GM23338 (cell line): ENCODE measurements around the gene OR52N2. TPM values are rescaled to one million over a fixed set of nuclear protein-coding genes. Genes with fewer than 3 reads are reported as not detected.

Source experiments
- ATAC-seq: fragments of 200-7000 bp; cut with Tn5 transposase; 3 replicates; pipeline ENCODE4 v1.9.1; 2020
- DNase-seq: peaks from one replicate; pipeline ENCODE4 v3.0.0-alpha.2; 2015; ENCODE audit warnings: low spot score
- H2AFZ ChIP-seq: fragments of 200-600 bp; sonication (generic); 2 replicates; pipeline ENCODE4 v1.8.0; 2016; ENCODE audit warnings: antibody characterized with exemption, mild to moderate bottlenecking, moderate library complexity
- H3F3A ChIP-seq: fragments of 200-600 bp; sonication (generic); replicated peaks from 2 replicates; pipeline ENCODE4 v1.8.0; 2017; ENCODE audit warnings: antibody characterized with exemption, mixed run types, low read depth
- H3K27ac ChIP-seq: fragments of 200-600 bp; sonication (generic); 2 replicates; pipeline ENCODE4 v1.6.1; 2016; ENCODE audit warnings: low read depth
- H3K27me3 ChIP-seq: fragments of 200-600 bp; sonication (generic); 2 replicates; pipeline ENCODE4 v1.8.0; 2016; ENCODE audit warnings: mild to moderate bottlenecking, mixed run types, moderate library complexity; ENCODE audit not compliant: insufficient read depth
- H3K36me3 ChIP-seq: fragments of 200-600 bp; sonication (generic); 2 replicates; pipeline ENCODE4 v1.8.0; 2016; ENCODE audit warnings: mild to moderate bottlenecking; ENCODE audit not compliant: insufficient read depth
- H3K4me1 ChIP-seq: fragments of 200-600 bp; sonication (generic); 2 replicates; pipeline ENCODE4 v1.8.0; 2016; ENCODE audit warnings: mild to moderate bottlenecking, moderate library complexity; ENCODE audit not compliant: insufficient read depth
- H3K4me2 ChIP-seq: fragments of 200-600 bp; sonication (generic); 2 replicates; pipeline ENCODE4 v1.7.1; 2017; ENCODE audit warnings: mixed run types
- H3K4me3 ChIP-seq: fragments of 200-600 bp; sonication (generic); 2 replicates; pipeline ENCODE4 v1.6.1; 2016; ENCODE audit warnings: mixed run types
- H3K79me2 ChIP-seq: fragments of 200-600 bp; sonication (generic); replicated peaks from 2 replicates; pipeline ENCODE4 v1.8.0; 2017; ENCODE audit warnings: mild to moderate bottlenecking; ENCODE audit not compliant: insufficient read depth
- H3K9me2 ChIP-seq: fragments of 200-600 bp; sonication (generic); 2 replicates; pipeline ENCODE4 v1.8.0; 2017; ENCODE audit not compliant: insufficient read depth
- H4K20me1 ChIP-seq: fragments of 200-600 bp; sonication (generic); replicated peaks from 2 replicates; pipeline ENCODE4 v1.8.0; 2017; ENCODE audit warnings: mild to moderate bottlenecking; ENCODE audit not compliant: insufficient read depth
- H3K27ac Mint-ChIP-seq: 2 replicates; pipeline ENCODE4 v1.8.0; 2020; ENCODE audit warnings: inconsistent platforms, mild to moderate bottlenecking, moderate library complexity, mixed read lengths
- H3K27me3 Mint-ChIP-seq: 3 replicates; pipeline ENCODE4 v1.8.0; 2022; ENCODE audit warnings: low read depth, mild to moderate bottlenecking, moderate library complexity, mixed read lengths, inconsistent platforms; ENCODE audit not compliant: insufficient read depth, poor library complexity
- H3K36me3 Mint-ChIP-seq: 3 replicates; pipeline ENCODE4 v1.8.0; 2021; ENCODE audit warnings: low read depth, mild to moderate bottlenecking, inconsistent platforms, moderate library complexity, mixed read lengths
- H3K4me1 Mint-ChIP-seq: 3 replicates; pipeline ENCODE4 v1.8.0; 2020; ENCODE audit warnings: mild to moderate bottlenecking, inconsistent platforms, mixed read lengths
- H3K4me3 Mint-ChIP-seq: 3 replicates; pipeline ENCODE4 v1.8.0; 2021; ENCODE audit warnings: moderate library complexity, mild to moderate bottlenecking, inconsistent platforms, mixed read lengths
- H3K9me3 Mint-ChIP-seq: 3 replicates; pipeline ENCODE4 v1.8.0; 2020; ENCODE audit warnings: moderate library complexity, mild to moderate bottlenecking, inconsistent platforms, mixed read lengths
- EZH2 ChIP-seq: fragments of 200-600 bp; sonication (generic); IDR thresholded peaks from one replicate; pipeline ENCODE4 v1.8.0; 2017; ENCODE audit warnings: antibody characterized with exemption, mild to moderate bottlenecking, low read depth; ENCODE audit not compliant: unreplicated experiment
- JUNB ChIP-seq: IDR thresholded peaks from one replicate; pipeline ENCODE4 v1.6.1; 2016; ENCODE audit warnings: antibody characterized with exemption; ENCODE audit not compliant: unreplicated experiment
- ZNF114 ChIP-seq: fragments of 250-450 bp; sonication (Bioruptor Pico); IDR thresholded peaks from 2 replicates; pipeline ENCODE4 v1.5.0; 2020; ENCODE audit warnings: mild to moderate bottlenecking, moderate library complexity
- polyA plus RNA-seq: library from polyadenylated mRNA; unstranded; fragments of >200 nt; fragmentation: Nextera tagmentation; extraction: Ambion mirVana; gene quantifications from 2 replicates; pipeline ENCODE4 v1.2.1, GENCODE V29; 2016
- total RNA-seq: library from RNA; depleted of rRNA; stranded (reverse); fragments of >200 nt; shearing (Covaris generic); gene quantifications from 2 replicates; pipeline ENCODE4 v1.2.3, GENCODE V29; 2014
- TF ChIP-seq, protein P1 (sequence below): fragments of 250-450 bp; sonication (Bioruptor Pico); IDR thresholded peaks from 2 replicates; pipeline ENCODE4 v1.5.0; 2020; ENCODE audit warnings: mild to moderate bottlenecking, moderate library complexity
- TF ChIP-seq, protein P2 (sequence below): IDR thresholded peaks from one replicate; pipeline ENCODE4 v1.6.1; 2018; ENCODE audit warnings: antibody characterized with exemption; ENCODE audit not compliant: unreplicated experiment

OR52N2 gene
- total and polyA plus RNA-seq, 2 experiments from 2014 or later, result 0.19 TPM; not detected in 1

DNA sequence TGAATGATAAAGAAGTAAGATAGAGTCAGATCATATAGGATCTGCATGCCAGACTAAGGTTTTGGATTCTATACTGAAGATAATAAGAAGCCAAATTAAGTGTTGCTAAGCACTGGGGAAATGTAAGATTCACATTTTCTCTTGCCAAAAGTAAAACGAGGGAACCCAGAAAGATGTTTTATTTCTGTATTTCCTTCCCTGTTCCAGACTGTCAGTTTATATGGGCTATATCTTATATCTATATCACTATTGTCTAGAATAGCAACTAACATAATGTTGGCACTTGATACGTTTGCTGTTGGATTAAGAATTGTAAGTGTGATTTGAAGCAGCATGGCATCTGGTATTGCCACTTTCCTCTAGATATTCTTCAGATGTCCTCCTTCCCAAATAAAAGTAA is 24.7 kb downstream of the OR52N2 start (continued):
- TF ChIP-seq, protein P1, sequence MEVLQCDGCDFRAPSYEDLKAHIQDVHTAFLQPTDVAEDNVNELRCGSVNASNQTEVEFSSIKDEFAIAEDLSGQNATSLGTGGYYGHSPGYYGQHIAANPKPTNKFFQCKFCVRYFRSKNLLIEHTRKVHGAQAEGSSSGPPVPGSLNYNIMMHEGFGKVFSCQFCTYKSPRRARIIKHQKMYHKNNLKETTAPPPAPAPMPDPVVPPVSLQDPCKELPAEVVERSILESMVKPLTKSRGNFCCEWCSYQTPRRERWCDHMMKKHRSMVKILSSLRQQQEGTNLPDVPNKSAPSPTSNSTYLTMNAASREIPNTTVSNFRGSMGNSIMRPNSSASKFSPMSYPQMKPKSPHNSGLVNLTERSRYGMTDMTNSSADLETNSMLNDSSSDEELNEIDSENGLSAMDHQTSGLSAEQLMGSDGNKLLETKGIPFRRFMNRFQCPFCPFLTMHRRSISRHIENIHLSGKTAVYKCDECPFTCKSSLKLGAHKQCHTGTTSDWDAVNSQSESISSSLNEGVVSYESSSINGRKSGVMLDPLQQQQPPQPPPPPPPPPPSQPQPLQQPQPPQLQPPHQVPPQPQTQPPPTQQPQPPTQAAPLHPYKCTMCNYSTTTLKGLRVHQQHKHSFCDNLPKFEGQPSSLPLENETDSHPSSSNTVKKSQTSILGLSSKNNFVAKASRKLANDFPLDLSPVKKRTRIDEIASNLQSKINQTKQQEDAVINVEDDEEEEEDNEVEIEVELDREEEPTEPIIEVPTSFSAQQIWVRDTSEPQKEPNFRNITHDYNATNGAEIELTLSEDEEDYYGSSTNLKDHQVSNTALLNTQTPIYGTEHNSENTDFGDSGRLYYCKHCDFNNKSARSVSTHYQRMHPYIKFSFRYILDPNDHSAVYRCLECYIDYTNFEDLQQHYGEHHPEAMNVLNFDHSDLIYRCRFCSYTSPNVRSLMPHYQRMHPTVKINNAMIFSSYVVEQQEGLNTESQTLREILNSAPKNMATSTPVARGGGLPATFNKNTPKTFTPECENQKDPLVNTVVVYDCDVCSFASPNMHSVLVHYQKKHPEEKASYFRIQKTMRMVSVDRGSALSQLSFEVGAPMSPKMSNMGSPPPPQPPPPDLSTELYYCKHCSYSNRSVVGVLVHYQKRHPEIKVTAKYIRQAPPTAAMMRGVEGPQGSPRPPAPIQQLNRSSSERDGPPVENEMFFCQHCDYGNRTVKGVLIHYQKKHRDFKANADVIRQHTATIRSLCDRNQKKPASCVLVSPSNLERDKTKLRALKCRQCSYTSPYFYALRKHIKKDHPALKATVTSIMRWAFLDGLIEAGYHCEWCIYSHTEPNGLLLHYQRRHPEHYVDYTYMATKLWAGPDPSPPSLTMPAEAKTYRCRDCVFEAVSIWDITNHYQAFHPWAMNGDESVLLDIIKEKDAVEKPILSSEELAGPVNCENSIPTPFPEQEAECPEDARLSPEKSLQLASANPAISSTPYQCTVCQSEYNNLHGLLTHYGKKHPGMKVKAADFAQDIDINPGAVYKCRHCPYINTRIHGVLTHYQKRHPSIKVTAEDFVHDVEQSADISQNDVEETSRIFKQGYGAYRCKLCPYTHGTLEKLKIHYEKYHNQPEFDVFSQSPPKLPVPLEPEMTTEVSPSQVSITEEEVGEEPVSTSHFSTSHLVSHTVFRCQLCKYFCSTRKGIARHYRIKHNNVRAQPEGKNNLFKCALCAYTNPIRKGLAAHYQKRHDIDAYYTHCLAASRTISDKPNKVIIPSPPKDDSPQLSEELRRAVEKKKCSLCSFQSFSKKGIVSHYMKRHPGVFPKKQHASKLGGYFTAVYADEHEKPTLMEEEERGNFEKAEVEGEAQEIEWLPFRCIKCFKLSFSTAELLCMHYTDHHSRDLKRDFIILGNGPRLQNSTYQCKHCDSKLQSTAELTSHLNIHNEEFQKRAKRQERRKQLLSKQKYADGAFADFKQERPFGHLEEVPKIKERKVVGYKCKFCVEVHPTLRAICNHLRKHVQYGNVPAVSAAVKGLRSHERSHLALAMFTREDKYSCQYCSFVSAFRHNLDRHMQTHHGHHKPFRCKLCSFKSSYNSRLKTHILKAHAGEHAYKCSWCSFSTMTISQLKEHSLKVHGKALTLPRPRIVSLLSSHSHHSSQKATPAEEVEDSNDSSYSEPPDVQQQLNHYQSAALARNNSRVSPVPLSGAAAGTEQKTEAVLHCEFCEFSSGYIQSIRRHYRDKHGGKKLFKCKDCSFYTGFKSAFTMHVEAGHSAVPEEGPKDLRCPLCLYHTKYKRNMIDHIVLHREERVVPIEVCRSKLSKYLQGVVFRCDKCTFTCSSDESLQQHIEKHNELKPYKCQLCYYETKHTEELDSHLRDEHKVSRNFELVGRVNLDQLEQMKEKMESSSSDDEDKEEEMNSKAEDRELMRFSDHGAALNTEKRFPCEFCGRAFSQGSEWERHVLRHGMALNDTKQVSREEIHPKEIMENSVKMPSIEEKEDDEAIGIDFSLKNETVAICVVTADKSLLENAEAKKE (CRISPR knock-in tag), result no peak
- TF ChIP-seq ZNF114 (CRISPR knock-in tag), result no peak
- no peak for TF ChIP-seq EZH2

DNA sequence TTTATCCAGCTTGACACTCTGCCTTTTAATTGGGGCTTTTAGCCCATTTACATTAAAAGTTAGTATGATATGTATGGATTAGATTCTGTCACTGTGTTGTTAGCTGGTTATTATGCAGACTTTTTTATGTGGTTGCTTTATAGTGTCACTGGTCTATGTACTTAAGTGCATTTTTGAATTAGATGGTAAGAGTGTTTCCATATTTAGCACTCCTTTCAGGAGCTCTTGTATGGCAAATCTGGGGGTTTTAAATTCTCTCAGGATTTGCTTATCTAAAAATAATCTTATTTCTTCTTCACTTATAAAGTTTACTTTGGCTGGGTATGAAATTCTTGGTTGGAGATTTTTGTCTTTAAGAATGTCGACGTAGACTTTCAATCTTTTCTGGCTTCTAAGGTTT is 29.0 kb downstream of the OR52N2 start:
- Histone ChIP-seq H3F3A (no peaks in the 10 kb centered on the region), H4K20me1 (no peaks in the 10 kb centered on the region), H3K27ac (no peak overlapping the region), H3K4me1 (no peaks in the 10 kb centered on the region), H3K4me2 (no peak overlapping the region), H2AFZ (no peak overlapping the region), H3K79me2 (no peaks in the 10 kb centered on the region), H3K4me3 (no peak overlapping the region), H3K36me3 (no peaks in the 10 kb centered on the region), H3K9me2 (no peaks in the 10 kb centered on the region), H3K27me3 (no peaks in the 10 kb centered on the region)
- no peaks in the 10 kb centered on the region for H3K36me3 Mint-ChIP-seq
- peaks cover 2% of the 10 kb centered on the region for H3K27me3 Mint-ChIP-seq
- ATAC-seq (no peak), DNase-seq (no peak)
- H3K4me3 Mint-ChIP-seq, result no peak overlapping the region
- H3K27ac Mint-ChIP-seq, result no peak overlapping the region
- no peaks in the 10 kb centered on the region; the same call in 2 of the 3 replicates for H3K4me1 Mint-ChIP-seq
- H3K9me3 Mint-ChIP-seq, result no peaks in the 10 kb centered on the region; the same call in 2 of the 3 replicates
- TF ChIP-seq, protein P1 (CRISPR knock-in tag), result no peak
- no peak for TF ChIP-seq JUNB
- TF ChIP-seq, protein P2, sequence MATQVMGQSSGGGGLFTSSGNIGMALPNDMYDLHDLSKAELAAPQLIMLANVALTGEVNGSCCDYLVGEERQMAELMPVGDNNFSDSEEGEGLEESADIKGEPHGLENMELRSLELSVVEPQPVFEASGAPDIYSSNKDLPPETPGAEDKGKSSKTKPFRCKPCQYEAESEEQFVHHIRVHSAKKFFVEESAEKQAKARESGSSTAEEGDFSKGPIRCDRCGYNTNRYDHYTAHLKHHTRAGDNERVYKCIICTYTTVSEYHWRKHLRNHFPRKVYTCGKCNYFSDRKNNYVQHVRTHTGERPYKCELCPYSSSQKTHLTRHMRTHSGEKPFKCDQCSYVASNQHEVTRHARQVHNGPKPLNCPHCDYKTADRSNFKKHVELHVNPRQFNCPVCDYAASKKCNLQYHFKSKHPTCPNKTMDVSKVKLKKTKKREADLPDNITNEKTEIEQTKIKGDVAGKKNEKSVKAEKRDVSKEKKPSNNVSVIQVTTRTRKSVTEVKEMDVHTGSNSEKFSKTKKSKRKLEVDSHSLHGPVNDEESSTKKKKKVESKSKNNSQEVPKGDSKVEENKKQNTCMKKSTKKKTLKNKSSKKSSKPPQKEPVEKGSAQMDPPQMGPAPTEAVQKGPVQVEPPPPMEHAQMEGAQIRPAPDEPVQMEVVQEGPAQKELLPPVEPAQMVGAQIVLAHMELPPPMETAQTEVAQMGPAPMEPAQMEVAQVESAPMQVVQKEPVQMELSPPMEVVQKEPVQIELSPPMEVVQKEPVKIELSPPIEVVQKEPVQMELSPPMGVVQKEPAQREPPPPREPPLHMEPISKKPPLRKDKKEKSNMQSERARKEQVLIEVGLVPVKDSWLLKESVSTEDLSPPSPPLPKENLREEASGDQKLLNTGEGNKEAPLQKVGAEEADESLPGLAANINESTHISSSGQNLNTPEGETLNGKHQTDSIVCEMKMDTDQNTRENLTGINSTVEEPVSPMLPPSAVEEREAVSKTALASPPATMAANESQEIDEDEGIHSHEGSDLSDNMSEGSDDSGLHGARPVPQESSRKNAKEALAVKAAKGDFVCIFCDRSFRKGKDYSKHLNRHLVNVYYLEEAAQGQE, result no peak
